DND-41 (cell line): ENCODE measurements around the gene PCARE.

Experiments used
- ATAC-seq: fragments of 200-7000 bp; cut with Tn5 transposase; 3 replicates; pipeline ENCODE4 v1.9.1; 2021; ENCODE audit warnings: low read depth; ENCODE audit not compliant: insufficient read depth
- DNase-seq: peaks from one replicate; pipeline ENCODE4 v3.0.0-alpha.2; 2020
- H2AFZ ChIP-seq: 2 replicates; pipeline ENCODE4 v1.6.0; 2012; ENCODE audit warnings: low read depth, low read length
- H3K27ac ChIP-seq: 2 replicates; pipeline ENCODE4 v1.5.1; 2012; ENCODE audit warnings: low read length, inconsistent platforms
- H3K27me3 ChIP-seq: fragments of 200-600 bp; sonication (generic); 2 replicates; pipeline ENCODE4 v1.6.0; 2012; ENCODE audit warnings: low read length, mild to moderate bottlenecking, inconsistent platforms; ENCODE audit not compliant: insufficient read depth, poor library complexity
- H3K36me3 ChIP-seq: 2 replicates; pipeline ENCODE4 v1.5.1; 2012; ENCODE audit warnings: low read length, inconsistent platforms; ENCODE audit not compliant: insufficient read depth
- H3K4me1 ChIP-seq: 2 replicates; pipeline ENCODE4 v1.5.1; 2012; ENCODE audit warnings: mild to moderate bottlenecking, low read length; ENCODE audit not compliant: insufficient read depth
- H3K4me2 ChIP-seq: 2 replicates; pipeline ENCODE4 v1.6.0; 2012; ENCODE audit warnings: mild to moderate bottlenecking, moderate library complexity, low read length, inconsistent platforms; ENCODE audit not compliant: insufficient read depth
- H3K4me3 ChIP-seq, 2 experiments: fragments of 200-600 bp in 1 of 2; shearing (Covaris generic) in 1 of 2; 2 replicates each; pipeline ENCODE4 v1.5.1; 2012 to 2016; ENCODE audit warnings: inconsistent platforms in 2 of 2, low read length in 2 of 2, mild to moderate bottlenecking in 2 of 2, low read depth in 1 of 2, moderate library complexity in 1 of 2
- H3K79me2 ChIP-seq: 2 replicates; pipeline ENCODE4 v1.6.0; 2012; ENCODE audit warnings: low read length, inconsistent platforms; ENCODE audit not compliant: insufficient read depth
- H3K9ac ChIP-seq: 2 replicates; pipeline ENCODE4 v1.6.0; 2012; ENCODE audit warnings: low read depth, mild to moderate bottlenecking, inconsistent platforms, low read length, moderate library complexity
- H3K9me3 ChIP-seq: 2 replicates; pipeline ENCODE4 v1.5.1; 2012; ENCODE audit warnings: low read length, moderate library complexity, mild to moderate bottlenecking, inconsistent platforms; ENCODE audit not compliant: insufficient read depth, severe bottlenecking
- H4K20me1 ChIP-seq: 2 replicates; pipeline ENCODE4 v1.6.0; 2012; ENCODE audit warnings: low read length; ENCODE audit not compliant: insufficient read depth
- CTCF ChIP-seq: IDR thresholded peaks from 2 replicates; pipeline ENCODE4 v1.5.1; 2012; ENCODE audit warnings: borderline replicate concordance, low read length, moderate library complexity, mild to moderate bottlenecking; ENCODE audit not compliant: poor library complexity, severe bottlenecking; ENCODE audit errors: extremely low read depth
- EZH2 ChIP-seq: IDR thresholded peaks from 3 replicates; pipeline ENCODE4 v1.6.1; 2012; ENCODE audit warnings: borderline replicate concordance, low read depth, mild to moderate bottlenecking, moderate library complexity, low read length, inconsistent platforms; ENCODE audit not compliant: severe bottlenecking

PCARE gene

GRCh38 chr2:29075894-29076705, 1.8 kb upstream of the PCARE start:
- Histone ChIP-seq H4K20me1 (no peaks in the 10 kb centered on the region), H3K4me2 (no peak overlapping the region), H3K4me1 (no peaks in the 10 kb centered on the region), H3K9ac (no peak overlapping the region), H2AFZ (no peak overlapping the region), H3K9me3 (peaks cover 21% of the 10 kb centered on the region), H3K27me3 (peaks cover 4% of the 10 kb centered on the region), H3K79me2 (no peaks in the 10 kb centered on the region), H3K36me3 (no peaks in the 10 kb centered on the region), H3K27ac (no peak overlapping the region), H3K4me3 (no peak overlapping the region)
- no peak for TF ChIP-seq EZH2
- no peak for TF ChIP-seq CTCF
- DNase-seq = no peak
- ATAC-seq = no peak

- H3K27me3 ChIP-seq = peaks cover 4% of the 10 kb centered on the region
- no peaks in the 10 kb centered on the region for H3K36me3 ChIP-seq
- H3K4me1 ChIP-seq = no peaks in the 10 kb centered on the region
- no peaks in the 10 kb centered on the region for H3K79me2 ChIP-seq
- ATAC-seq (no peak), DNase-seq (no peak)
- TF ChIP-seq CTCF (no peak), EZH2 (no peak)
- no peaks in the 10 kb centered on the region for H3K9me3 ChIP-seq
- H3K9ac ChIP-seq = no peak overlapping the region
- no peak overlapping the region for H2AFZ ChIP-seq
- no peaks in the 10 kb centered on the region for H4K20me1 ChIP-seq
- H3K27ac ChIP-seq = no peak overlapping the region
- no peak overlapping the region for H3K4me2 ChIP-seq
- H3K4me3 ChIP-seq = no peak overlapping the region
Observed at GRCh38 chr2:29073933-29074332, 390 bp downstream of the PCARE start.

- Histone ChIP-seq H3K9me3 (no peaks in the 10 kb centered on the region), H3K27me3 (peaks cover 4% of the 10 kb centered on the region), H3K4me2 (no peak overlapping the region), H4K20me1 (no peaks in the 10 kb centered on the region), H3K9ac (no peak overlapping the region), H3K4me3 (no peak overlapping the region), H3K79me2 (no peaks in the 10 kb centered on the region), H3K36me3 (no peaks in the 10 kb centered on the region), H3K4me1 (no peaks in the 10 kb centered on the region), H2AFZ (no peak overlapping the region), H3K27ac (no peak overlapping the region)
- ATAC-seq (no peak), DNase-seq (no peak)
- no peak for TF ChIP-seq EZH2
- TF ChIP-seq CTCF = no peak
Observed at GRCh38 chr2:29072971-29073725, 1.2 kb downstream of the PCARE start.
